22Rv1 (cell line): ENCODE data around the gene LGALS1.

ENCODE experiments used
- H3K27ac ChIP-seq: fragments of 450-650 bp; 2 replicates; pipeline ENCODE4 v1.5.1; 2017
- ZFX ChIP-seq: fragments of 450-650 bp; IDR thresholded peaks from 2 replicates; pipeline ENCODE4 v1.6.1; 2017; ENCODE audit warnings: antibody characterized with exemption, borderline replicate concordance
- TF ChIP-seq, protein P1 (sequence below): fragments of 450-650 bp; IDR thresholded peaks from 2 replicates; pipeline ENCODE4 v1.5.1; 2017; ENCODE audit warnings: mild to moderate bottlenecking

The LGALS1 gene

DNA sequence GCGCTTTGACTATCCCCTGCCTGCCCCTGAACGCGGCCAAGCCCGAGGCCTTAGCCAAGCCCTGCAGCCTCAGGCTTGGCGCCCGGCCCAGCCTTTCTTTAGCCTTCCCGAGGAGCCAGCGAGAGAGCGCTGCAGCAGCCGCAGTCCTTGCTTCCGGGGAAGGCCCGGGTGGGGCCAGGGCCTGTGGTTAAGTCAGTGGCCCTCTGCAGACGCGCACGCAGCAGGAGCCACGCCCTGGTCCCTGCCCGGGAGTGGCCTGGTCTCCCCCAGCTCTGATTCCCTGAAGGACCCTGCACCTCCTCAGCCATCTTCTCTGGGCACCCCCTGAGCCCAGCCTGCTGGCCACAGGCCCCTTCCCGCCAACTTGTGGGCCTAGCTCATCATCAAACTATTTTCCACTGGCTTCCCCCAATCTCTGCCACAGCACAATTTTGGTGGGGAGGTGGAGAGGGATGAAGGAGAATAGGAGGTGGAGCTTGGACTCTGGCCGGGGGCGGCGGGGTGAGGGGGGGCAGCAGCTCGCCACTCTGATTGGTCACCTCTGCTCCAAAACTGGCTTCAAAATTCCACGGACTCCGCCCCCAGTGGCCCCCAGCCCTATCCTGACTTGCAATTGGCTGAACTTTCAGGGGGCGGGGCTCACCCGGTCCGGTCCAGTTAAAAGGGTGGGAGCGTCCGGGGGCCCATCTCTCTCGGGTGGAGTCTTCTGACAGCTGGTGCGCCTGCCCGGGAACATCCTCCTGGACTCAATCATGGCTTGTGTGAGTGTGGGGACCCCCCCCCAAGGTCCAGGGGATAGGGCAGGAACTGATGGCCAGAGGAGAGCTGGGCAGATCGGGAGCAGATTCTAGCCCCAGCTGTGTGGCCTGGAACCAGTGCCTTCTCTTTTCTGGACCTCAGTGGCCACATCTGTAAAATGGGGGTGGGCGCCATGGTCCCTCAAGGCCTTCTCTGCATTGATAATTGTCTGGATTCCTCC lies at the start of gene LGALS1:
LGALS1 (plus strand) TSS at position 686 of the 979 bp plus-strand sequence; CDS start at position 753, 67 bp downstream.
- TF ChIP-seq, protein P1, sequence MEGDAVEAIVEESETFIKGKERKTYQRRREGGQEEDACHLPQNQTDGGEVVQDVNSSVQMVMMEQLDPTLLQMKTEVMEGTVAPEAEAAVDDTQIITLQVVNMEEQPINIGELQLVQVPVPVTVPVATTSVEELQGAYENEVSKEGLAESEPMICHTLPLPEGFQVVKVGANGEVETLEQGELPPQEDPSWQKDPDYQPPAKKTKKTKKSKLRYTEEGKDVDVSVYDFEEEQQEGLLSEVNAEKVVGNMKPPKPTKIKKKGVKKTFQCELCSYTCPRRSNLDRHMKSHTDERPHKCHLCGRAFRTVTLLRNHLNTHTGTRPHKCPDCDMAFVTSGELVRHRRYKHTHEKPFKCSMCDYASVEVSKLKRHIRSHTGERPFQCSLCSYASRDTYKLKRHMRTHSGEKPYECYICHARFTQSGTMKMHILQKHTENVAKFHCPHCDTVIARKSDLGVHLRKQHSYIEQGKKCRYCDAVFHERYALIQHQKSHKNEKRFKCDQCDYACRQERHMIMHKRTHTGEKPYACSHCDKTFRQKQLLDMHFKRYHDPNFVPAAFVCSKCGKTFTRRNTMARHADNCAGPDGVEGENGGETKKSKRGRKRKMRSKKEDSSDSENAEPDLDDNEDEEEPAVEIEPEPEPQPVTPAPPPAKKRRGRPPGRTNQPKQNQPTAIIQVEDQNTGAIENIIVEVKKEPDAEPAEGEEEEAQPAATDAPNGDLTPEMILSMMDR = peak; percentile 29
- no peak for TF ChIP-seq ZFX
- peak within 1 kb of the TSS; percentile 94 for H3K27ac ChIP-seq

- no peak overlapping the region for H3K27ac ChIP-seq
- no peak for TF ChIP-seq ZFX
- TF ChIP-seq, protein P1 = no peak
Observed at GRCh38 chr22:37625737-37626136, 49.7 kb upstream of the LGALS1 start.

DNA sequence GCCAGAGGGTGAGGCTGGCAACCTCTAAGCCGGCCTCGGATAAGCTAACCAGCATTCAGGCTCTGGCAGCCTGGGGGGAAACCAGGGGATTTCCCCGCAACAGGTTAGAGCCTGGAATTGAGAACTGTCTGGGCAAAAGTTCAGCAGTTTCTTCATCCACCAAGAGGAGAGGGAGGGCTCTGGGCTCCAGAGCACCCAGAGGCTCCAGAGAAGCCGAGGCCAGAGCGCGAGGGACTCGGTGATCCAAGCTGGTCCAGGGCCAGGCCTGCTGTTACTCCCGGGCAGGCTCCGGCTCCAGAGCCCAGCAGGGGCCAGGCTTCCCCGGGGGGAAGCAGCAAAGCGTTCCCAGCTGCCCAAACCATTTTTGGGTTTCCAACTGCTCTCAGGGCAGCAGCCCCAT lies 49.3 kb upstream of the LGALS1 start:
- TF ChIP-seq, protein P1 = no peak
- no peak for TF ChIP-seq ZFX
- no peak overlapping the region for H3K27ac ChIP-seq

GRCh38 chr22:37626556-37627075 lies 48.8 kb upstream of the LGALS1 start:
- H3K27ac ChIP-seq = no peak overlapping the region
- TF ChIP-seq, protein P1 = no peak

DNA sequence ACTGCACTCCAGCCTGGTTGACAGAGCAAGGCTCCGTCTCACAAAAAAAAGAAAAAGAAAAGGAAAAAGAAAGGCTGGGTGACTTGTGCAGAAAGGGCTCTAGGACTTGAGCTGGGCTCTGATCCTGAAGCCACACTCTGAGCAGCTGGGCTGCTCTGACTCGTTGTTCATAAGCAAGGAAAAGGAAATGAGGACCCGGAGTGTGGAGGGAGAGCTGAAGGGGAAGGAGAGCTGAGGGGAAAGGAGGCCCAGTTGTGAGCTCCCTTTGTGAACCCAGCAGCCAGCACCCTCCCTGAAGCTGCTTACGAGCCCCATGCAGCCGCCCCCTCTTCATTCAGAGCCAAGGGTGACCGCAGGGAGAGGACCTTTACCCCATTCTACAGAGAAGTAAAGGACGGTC lies 48.3 kb upstream of the LGALS1 start:
- TF ChIP-seq, protein P1 = no peak
- no peak overlapping the region for H3K27ac ChIP-seq

GRCh38 chr22:37627545-37627944 lies 47.9 kb upstream of the LGALS1 start:
- H3K27ac ChIP-seq = no peak overlapping the region

DNA sequence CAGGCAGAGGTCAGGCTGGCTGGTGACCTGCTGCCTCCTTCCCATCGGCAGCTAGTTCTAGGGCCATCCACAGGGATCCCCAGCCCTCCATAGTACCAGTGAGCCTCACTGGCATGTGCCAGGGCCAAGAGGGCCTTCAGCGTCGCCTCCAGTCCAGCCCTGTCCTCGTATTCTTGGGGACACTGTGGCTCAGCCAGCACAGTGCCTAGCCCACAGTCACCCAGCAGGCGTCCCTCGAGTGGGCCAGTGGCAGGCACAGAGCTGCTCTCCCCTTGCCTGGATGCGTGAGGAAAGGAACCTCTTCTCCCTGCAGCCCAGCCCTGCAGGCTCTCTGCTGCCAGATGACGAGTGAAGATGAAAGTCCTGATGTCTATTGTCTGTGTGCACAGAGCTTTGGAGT lies 46.6 kb upstream of the LGALS1 start:
- no peak overlapping the region for H3K27ac ChIP-seq
- no peak for TF ChIP-seq ZFX
- TF ChIP-seq, protein P1 = no peak

More at GRCh38 chr22:37627545-37627944, 47.9 kb upstream of the LGALS1 start:
- TF ChIP-seq, protein P1 = no peak
- no peak for TF ChIP-seq ZFX
